Measurements from ENCODE around the gene SPINT3. TPM values are rescaled to one million over a fixed set of nuclear protein-coding genes. Genes with fewer than 3 reads are reported as not detected.

The SPINT3 gene
- not detected in 2 replicates for total RNA-seq (ENCODE audit: low replicate concordance)

GRCh38 chr20:45515147-45515913 lies at the start of gene SPINT3:
Gene SPINT3 (minus strand): TSS chr20:45515622. CDS start chr20:45515608, 14 bp downstream.

GRCh38 chr20:45547206-45547770 lies 31.9 kb upstream of the SPINT3 start, which contains the start of gene EPPIN:
Gene EPPIN (minus strand): TSS chr20:45547401. CDS start chr20:45547357, 44 bp downstream.

GRCh38 chr20:45539382-45539781 lies 24.0 kb upstream of the SPINT3 start, which contains the start of gene WFDC6:
Gene WFDC6 (minus strand): TSS chr20:45539482. CDS start chr20:45539407, 75 bp downstream.

DNA sequence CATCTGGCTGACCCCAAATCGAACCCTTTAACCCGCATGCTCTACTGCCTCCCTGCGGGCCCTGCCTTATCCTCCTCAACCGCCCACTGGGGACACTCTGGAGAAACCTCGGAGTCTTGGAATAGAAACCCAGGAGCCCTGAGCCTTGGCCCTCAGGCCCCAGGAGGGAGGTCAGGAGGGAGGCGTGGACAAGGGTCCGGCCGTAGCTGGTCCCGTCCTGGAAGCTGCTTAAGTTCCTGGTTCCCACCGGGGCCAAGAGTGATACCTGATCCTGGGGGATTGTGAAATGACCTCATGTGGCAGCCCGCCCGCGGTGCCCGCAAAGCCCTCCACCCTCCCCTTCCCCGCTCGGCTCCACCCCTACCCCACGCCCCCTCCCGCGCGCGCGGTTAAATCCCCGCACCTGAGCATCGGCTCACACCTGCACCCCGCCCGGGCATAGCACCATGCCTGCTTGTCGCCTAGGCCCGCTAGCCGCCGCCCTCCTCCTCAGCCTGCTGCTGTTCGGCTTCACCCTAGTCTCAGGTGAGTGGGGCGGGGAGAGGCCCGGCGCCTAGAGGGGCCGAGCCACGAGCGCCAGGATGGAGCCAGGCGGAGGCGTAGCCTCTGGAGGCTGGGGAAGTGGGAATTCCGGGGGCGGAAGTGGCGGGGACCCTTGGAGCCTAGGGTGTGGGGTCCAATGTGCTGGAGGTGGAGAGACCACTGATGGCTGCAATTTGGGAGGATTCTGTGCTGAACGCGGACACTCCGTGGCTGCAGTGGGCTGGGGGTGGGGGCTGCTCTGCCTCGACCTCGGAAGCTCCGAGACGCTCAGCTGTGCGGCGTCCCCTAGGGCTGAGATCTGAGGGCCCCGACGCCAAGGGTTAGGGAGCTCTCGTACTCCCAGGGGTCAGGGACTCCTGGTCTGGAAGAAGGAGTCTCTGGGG lies 45.8 kb downstream of the SPINT3 start, which contains the start of gene WFDC2:
Gene WFDC2 (plus strand): TSS at position 418 of the 926 bp plus-strand sequence. CDS start 29 bp downstream, at position 447.

Other genes with a start within 250 kb of the SPINT3 start
- gene RBPJL, start 208.8 kb downstream of the SPINT3 start, total RNA-seq (ENCODE audit: low replicate concordance): not detected in 2 replicates
- 0.23 TPM in 1 of 2 replicates, not detected in the other for gene MATN4, start 207.3 kb downstream of the SPINT3 start, total RNA-seq (ENCODE audit: low replicate concordance)
- gene SDC4, start 167.2 kb downstream of the SPINT3 start, total RNA-seq (ENCODE audit: low replicate concordance): 28.8 and 50.7 TPM in 2 replicates
- gene SYS1, start 152.5 kb downstream of the SPINT3 start, total RNA-seq (ENCODE audit: low replicate concordance): 15.5 and 38.7 TPM in 2 replicates
- 0.12 TPM in 1 of 2 replicates, not detected in the other for gene TP53TG5, start 137.3 kb downstream of the SPINT3 start, total RNA-seq (ENCODE audit: low replicate concordance)
- 0.83 and 1.1 TPM in 2 replicates for gene DBNDD2, start 107.3 kb downstream of the SPINT3 start, total RNA-seq (ENCODE audit: low replicate concordance)
- 16.5 and 23.8 TPM in 2 replicates for gene PIGT, start 99.5 kb downstream of the SPINT3 start, total RNA-seq (ENCODE audit: low replicate concordance)
- not detected in 2 replicates for gene WFDC2, start 45.9 kb downstream of the SPINT3 start, total RNA-seq (ENCODE audit: low replicate concordance)
- gene WFDC6, start 23.9 kb upstream of the SPINT3 start, total RNA-seq (ENCODE audit: low replicate concordance): not detected in 2 replicates
- gene EPPIN, start 31.8 kb upstream of the SPINT3 start, total RNA-seq (ENCODE audit: low replicate concordance): not detected in 2 replicates
- gene WFDC8, start 63.7 kb upstream of the SPINT3 start, total RNA-seq (ENCODE audit: low replicate concordance): not detected in 2 replicates
- gene WFDC10A, start 114.1 kb upstream of the SPINT3 start, total RNA-seq (ENCODE audit: low replicate concordance): 0.12 TPM in 1 of 2 replicates, not detected in the other
- gene WFDC9, start 115.7 kb upstream of the SPINT3 start, total RNA-seq (ENCODE audit: low replicate concordance): not detected in 2 replicates
- gene WFDC11, start 154.6 kb upstream of the SPINT3 start, total RNA-seq (ENCODE audit: low replicate concordance): not detected in 2 replicates
- not detected in 2 replicates for gene WFDC13, start 186.4 kb upstream of the SPINT3 start, total RNA-seq (ENCODE audit: low replicate concordance)
- gene WFDC10B, start 189.4 kb upstream of the SPINT3 start, total RNA-seq (ENCODE audit: low replicate concordance): not detected in 2 replicates
- gene SPINT4, start 206.7 kb upstream of the SPINT3 start, total RNA-seq (ENCODE audit: low replicate concordance): not detected in 2 replicates

All from smooth muscle cell of the coronary artery (primary cell).